NCI-H2029 (cell line): ENCODE measurements around the gene NDUFB6.
A peak's percentile ranks its signal among the peaks of the same experiment; 100 is the strongest.
"Not testable (repeated sequence)": the region's sequence is repeated elsewhere in the genome, so short reads cannot be mapped to it uniquely, and the experiment has no call there.

ENCODE experiments used
- DNase-seq: peaks from one replicate; lab custom pipeline; 2025; lab: John Stamatoyannopoulos, UW

Gene NDUFB6

DNA sequence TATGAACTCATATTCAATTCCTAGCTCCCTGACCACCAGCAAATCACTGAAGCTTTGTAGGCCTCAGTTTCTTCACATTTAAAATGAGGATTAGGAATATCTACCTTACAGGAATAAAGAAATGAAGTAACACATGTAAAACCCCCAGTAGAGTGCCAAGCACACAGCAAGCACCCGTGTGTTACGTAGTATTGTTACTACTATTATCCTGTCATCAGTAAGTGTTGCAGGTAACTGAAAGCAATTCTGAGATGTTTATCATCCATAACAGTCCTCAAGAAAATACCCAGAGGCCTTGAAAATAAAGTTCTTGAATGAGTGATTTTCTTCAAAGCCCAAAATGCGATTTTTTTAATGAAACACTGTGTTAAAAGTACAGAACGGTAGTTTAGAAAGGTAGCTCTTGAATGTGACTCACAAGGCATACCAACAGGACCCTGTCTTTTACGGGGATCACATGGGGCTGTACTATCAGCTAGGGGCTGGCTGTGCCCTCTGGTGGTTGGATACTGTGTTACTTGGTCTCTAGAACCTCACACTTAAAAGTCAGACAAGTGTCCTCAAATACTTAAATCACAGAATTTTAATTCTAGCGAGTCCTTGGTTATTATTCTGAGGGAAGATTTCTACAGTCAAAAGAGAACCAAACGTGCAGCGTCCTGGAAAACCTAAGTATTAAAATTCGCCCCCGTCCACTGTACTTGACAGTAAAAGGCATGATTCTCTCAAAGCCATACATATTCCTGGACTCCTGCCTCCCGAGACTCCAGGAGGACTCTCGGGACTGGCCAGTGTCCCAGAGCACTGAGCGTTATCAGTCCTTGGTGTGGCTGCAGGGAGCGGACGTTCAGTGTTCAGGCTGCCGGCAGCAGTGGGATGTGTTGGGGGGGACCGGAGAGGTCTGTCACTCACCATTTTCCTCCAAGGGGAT lies 725 bp downstream of the NDUFB6 start:
- peak; percentile 53 for DNase-seq

DNA sequence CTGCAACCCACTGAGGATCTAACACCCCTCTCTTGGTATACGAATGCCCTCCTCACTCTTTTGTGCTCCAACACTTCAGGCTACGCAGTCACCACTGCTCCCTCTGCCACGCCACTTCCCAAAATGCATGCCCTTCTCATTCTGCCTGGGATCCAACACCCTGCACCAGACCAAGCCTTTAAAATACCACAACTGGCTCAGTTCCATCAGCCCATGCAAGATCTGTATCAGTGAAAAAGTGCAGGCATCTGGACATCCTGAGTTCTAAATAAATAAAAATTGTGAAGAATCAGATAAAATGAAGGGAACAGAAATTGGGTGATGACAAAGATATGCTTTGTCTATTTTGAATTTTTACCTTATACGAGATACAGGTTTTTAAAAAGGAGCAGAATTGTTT lies 2.7 kb downstream of the NDUFB6 start:
- DNase-seq: no peak

DNA sequence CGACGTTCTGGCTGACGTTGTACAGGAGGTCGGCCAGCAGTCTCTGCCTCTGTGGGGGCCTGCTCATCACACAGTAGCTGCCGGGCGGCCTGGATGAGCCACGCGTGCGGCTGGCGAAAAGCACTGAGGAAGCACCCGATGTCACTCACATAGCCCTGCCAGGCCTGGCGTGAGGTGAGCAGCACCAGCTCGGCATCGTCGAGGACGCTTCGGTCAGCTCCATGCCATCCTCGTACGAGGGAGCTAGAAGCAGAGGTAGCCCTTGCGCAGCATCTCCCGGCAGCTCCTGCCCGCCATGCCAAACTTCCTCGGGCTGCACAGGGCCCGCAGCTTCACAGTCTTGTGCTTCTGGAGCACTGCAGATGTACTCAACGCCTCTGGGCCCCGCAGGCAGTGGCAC lies 6.2 kb downstream of the NDUFB6 start:
- DNase-seq: no peak

DNA sequence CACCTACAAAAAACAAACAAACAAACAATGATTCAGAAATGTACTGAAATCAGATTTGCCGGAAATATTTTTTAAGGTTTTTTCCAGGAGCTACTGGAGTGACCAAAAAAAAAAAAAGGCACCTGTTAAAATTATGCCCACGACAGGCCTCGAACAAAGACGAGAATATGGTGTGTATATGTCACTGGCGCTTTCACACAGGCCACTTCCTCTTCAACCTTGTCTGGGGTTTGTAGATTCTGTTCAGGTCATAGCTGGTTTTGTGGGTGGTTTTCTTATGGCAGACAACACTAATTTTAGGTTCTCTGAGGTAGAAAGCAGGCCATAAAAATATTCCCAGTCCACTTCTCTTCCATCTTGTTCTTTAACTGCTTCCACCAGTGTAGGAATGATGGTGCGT lies 7.0 kb downstream of the NDUFB6 start:
- DNase-seq: no peak

DNA sequence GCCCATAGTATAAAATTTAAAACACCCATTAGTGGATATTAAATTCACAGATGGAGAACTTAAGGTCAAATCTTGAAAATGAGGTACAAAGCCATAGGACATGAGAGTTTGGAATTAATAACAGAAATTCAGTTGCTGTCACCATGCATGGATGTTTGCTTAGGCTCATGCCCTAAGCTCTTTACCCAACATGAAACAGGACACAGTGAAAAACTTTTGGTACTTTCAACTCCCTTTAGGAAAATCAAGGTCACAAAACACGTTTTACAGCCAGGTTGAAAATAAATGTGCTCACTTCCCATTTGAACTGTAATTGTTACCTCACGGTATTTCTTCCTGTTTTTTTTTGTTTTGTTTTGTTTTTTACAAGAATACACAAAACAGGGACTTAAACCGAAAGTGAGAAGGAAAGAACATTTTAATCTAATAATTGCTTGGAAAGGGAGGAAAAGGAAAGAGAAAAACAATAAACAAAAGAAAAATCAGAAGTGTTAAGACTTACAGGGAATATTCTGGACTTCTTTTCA lies 14.5 kb downstream of the NDUFB6 start:
- no peak for DNase-seq

DNA sequence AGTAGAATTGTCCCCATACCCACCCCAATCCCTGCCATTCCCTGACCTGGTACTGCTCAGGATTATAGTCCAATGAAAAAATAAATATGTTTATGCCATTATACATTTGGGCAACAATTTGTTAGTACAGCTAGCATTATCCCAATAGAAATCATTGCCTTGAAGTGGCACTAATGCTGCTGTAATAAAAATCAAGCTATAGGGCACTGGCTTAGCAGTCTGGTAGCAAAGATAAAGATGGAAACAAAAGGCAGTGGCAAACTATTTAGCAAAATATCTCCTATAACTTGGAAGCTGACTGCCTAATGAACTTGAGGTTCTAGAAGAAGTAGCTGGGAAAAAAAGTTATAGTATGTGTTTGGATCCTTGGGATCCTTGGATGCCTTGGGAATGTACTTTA lies 18.4 kb downstream of the NDUFB6 start:
- no peak for DNase-seq

DNA sequence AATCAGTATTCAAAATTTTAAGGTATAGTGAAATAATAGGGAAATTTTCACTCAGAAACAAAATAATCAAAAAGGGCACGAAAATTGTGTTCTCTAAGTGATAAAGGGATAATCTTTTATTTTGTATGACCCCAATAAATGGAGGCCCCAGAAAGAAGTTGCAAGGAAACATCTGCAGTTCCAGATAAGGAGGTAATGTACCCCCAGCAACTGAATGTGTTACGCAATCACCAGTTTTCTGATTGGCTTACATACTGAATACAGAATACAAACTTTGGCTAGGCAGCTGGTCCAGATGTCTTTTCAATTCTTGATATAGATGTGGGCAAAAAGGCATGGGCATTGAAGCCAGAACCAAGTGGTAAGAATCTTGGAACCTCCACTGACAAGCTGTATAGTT lies 18.9 kb downstream of the NDUFB6 start:
- DNase-seq: no peak

DNA sequence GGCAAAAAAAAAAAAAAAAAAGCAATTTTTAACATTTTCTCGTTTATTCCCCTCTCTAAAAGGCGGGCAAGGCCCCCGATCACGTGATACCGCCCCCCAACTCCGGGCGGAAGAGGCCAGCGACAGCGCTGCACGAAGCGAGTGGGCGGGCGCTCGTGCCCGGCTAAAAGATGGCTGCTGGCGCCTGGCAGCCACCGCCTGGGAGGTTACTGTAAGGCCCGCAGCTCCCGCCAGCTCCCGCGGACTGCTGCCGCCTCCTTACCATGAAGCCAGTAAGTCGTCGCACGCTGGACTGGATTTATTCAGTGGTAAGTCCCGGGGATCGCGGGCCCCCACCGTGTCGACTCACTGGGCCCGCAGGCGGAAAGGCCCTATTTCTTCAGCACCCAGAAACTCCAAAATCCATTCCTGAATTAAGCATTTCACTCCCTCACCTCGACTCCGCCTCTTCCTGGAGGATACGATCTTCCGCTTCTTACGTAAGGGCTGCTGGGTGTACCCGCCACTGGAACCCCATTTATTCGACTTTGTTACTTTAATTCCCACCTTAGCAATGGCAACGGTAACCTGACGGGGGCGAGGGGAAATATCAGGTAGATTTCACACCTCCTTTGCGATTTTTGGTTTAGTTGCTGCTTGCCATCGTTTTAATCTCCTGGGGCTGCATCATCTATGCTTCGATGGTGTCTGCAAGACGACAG lies 20.6 kb downstream of the NDUFB6 start, which contains the start of the genes SMIM27 and TOPORS:
SMIM27 (plus strand) TSS at position 156 of the 701 bp plus-strand sequence; CDS start at position 264, 108 bp downstream.
TOPORS (minus strand) TSS at position 415 of the 701 bp plus-strand sequence; CDS start at position 265, 150 bp downstream.
- peak; percentile 91 for DNase-seq

DNA sequence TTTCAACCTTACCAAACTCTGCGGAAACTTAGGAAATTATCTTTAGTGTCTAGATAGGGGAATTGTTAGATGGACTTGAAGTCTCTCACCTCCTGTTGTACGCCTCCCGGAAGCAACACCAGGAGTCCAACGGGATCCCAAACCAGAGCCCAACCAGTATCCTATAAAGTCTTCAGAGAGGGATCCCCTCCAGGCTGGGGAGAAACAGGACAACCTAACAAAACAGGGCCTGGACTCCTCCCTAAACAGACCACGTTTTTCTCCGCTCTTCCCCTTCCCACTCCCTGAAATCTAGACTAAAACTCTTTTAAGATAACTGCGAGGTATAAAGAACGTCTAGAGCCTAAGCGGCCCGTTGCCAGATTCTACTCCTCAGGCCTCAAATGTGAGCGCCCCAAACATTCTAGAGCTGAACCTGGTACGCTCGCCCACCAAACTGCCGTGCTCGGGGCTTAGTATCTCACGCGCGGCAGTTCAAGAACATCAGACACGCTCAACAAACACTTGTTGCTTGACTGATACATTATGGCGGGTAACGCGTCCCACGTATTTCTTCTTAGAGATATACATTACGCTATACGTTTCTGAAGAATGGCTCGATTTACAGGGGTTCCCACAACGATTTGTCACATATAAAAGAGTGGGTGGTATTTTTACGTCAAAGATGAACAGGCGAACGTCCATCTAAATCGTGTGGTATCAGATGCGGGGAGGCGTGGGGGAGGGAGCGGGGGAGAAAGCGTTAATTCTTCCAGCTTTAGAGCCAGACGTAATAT lies 21.5 kb downstream of the NDUFB6 start:
- peak; percentile 47 for DNase-seq

DNA sequence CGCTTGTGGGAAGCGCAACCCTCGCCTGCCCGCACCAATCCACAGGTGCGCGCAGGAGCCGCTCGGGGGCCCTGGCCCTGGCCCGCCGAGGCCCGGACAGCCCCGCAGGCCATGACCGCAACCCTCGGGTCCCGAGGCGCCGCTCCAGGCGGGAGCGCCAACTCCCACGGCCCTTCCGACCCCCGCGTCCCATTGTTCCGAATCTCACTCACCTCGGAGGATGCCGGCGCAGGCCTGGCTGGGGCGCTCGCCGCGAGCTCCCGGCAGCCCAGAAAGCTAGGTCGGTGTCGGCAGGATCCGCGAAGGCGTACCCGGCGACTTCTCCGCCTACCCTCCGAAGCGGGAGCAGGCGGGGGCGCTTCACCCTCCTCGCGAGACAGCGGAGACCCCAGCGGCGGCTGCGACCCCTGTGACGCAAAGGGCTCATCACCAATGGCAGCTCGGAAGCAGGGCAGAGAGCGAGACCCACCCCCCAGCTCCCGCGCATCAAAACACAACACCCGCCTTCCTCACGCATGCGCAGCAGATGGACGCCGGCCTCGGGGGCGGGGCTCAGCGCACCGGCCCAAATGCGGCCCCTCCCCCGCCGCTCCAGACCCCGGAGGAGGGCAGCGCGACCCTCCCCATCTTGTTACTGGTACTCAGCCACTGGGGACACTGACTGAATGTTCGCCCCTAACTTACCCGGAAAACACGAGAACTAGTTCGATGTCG lies 22.2 kb downstream of the NDUFB6 start:
- peak; percentile 83 for DNase-seq

DNA sequence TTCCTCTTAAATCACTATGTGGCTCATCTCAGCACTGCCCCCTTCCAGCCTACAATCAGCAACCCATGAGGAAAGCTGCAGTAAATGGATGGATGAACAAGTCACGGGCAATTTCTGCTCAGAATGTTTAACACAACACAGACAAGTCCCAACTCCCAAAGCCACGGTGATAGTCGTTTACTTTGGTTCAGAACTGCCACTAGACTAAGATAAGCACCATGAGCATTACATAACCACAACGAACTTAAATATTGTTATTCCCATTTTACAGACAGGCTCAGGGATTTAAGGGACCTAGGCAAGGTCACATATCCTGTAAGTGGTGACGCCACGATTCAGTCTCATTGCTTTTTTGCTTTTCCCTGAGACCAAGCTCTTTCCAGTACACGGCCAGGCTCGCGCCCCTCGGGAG lies 22.8 kb downstream of the NDUFB6 start:
- DNase-seq: no peak

DNA sequence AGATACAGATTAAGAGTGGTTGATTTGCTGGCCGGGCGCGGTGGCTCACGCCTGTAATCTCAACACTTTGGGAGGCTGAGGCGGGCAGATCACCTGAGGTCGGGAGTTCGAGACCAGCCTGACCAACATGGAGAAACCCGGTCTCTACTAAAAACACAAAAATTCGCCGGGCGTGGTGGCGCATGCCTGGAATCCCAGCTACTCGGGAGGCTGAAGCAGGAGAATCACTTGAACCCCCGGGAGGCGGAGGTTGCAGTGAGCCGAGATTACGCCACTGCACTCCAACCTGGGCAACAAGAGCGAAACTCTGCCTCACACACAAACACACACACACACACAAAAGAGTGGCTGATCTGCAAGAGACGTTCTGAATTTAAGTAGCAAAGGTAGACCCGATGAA lies 24.7 kb downstream of the NDUFB6 start:
- DNase-seq: not testable (repeated sequence)

DNA sequence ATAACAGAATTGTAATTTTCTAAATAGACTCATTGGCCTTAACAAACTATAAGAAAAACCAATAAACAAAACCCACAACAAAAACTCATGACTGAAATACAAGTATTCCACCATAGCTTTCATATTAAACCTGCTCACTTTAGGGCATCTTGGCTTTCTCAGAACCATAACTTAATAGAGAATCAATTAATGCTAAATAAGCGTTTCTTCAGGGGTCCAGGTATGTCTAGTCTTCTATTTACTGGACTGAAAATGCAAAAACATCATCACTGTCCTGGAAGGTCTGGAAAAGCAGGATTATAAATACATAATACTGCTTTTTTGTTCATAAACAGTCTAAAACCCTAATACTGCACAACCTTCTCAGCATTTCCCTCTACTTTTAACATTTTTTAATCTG lies 27.1 kb downstream of the NDUFB6 start:
- no peak for DNase-seq

DNA sequence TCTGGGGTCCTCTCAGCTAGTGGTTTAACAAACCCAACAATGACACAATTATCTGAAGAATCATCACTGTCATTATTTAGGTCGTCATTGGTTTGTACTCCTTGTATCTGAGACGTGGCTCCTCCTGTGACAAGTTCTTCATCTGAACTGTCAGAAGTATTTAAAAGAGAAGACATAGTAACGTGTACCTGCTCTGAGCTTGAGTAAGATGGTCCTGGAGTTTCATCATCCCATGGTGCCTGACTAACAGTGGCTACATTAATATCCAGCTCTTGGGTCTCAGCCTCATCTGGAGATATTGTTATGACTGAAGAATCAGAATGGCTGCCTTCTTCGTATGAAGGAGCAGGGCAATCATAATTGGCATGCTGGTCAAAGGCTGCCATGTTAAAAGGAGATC lies 29.9 kb downstream of the NDUFB6 start:
- no peak for DNase-seq

DNA sequence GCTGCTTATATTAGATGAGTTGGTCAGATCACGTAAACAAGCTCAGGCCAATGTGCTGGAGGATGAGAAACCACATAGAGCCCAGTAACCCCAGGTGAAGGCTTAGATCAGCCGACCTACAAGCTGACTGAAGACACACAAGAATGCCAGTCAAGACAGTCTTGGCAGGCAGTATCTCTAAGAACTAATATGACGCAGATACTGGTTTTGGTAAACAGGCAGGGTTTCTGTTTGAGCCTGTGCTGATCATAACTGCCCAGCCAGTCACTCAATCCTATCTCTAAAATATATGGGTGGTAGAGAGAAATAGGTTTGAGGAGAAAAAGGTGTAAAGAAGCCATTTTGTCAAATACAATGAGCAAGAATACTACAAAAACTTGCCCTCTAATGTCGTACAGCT lies 39.1 kb downstream of the NDUFB6 start:
- no peak for DNase-seq

DNA sequence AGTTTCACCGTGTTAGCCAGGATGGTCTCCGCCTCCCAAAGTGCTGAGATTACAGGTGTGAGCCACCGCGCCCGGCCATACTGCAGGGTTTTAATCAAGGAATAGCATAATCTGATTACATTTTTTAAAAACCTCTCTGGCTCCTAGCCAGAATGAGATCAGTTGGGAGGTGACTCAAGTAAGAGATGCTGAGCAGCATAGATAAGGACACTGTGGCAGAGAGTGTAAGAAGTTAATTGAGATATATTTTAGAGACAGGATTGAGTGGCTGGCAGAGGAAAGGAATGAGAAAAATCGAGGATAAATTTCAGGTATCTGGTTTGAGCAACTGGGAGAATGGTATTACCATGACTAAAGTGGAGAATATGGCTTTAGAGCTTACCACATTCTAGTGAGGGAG lies 39.6 kb downstream of the NDUFB6 start:
- no peak for DNase-seq

DNA sequence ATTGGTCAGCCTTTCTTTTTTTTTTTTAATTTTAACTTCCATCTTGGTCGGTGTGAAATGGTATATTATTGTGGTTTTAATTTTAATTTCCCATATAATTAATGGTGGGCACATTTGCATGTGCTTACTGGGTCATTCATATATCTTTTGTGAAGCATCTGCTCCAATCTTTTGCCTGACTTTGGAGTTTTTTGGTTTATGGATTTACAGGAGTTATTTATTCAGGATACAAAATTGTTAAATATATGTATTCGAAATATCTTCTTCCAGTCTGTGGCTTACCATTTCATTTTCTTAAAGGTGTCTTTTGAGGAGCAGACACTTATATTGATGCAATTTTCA lies 46.3 kb downstream of the NDUFB6 start:
- DNase-seq: no peak

DNA sequence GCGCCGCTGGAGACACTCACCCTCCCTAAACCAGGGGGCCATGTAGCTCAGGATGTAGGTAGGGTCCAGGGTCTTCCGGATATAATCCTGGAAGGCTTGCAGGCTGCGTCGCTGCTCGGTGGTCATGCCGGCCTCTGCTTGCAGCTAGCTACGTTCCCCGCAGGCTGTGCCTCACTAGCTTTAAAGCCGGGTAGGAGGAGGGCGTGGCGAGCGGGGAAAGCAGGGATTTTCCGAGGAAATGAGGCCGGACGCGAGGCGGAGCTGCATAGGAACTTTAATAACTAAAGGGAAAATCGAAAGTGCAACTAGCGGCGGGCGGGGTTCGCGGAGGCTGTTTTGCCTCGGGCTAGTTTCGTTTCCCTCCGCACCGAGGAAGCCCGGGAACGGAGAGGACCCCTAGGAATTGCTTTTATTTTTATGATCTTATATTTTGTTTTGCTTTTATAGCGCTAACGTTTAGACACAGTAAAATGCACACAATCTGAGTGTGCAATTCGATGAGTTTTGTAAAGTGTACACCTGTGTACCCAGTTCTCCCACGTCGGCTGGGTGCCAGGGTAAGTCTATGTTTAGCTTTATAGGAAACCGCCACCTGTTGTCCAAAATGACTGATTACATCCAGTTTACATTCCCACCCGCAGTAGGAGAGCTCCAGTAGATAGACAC lies 46.8 kb downstream of the NDUFB6 start, which contains the start of gene RIGI:
RIGI (minus strand) TSS at position 156 of the 666 bp plus-strand sequence; CDS start at position 126, 30 bp downstream.
- peak; percentile 88 for DNase-seq

DNA sequence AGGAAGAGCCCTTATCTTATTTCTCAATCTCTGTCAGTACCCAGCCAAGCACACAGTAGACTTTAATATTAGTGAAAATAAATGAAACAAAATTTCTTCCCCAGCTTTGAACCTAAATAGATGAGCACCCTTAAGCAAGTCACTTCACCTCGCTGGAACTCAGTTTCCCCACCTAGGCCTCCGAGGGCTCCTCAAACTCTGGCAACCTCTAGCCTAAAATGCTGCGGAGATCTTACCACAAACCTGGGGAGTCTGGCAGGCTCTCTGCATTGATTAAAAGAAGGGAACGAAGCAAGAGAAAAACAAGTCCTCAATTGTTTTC lies 47.3 kb downstream of the NDUFB6 start:
- DNase-seq: no peak

DNA sequence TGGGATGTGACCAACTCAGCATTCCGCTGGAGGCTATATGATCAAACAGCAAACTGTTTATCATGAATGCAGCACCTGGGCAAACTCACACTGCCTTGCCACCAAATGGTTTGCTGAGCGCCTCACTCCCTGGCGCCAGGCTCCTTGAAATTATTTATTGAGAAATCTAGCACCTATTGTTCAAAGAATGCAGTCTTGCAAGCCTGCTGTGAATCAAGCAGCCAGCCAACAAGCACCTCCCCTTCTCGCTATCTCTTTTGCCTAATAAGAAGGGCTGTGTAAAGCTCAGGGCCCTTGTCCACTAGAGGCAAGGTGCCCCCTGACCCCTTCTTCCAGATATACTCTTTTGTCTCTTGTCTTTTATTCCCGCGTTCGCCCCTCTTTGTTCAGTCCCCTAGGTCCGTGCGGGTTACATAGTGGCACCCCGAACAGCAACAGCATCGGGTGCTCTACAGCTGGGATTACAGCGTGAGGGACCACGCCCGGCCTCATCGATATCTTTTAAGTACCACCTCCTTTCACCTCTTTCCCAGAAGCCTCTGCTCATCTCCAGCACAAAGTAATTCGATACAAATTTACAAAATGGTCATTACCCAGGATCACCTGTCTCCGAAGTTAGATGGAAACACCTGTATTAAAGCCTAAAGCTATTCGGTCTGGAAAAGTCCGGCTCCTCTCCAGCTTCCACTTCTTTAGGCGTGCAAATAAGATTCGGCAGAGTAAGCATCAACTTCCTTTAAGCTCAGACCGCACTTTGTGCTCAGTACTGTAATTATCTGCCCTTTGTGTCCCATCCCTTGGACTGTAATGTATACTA lies 47.9 kb downstream of the NDUFB6 start:
- peak; percentile 46 for DNase-seq
